HK-2 (cell line): Measurements from ENCODE around the gene SKP1.

Experiments used
- DNase-seq: peaks from one replicate; pipeline ENCODE4 v3.0.0-alpha.2; 2018; ENCODE audit not compliant: unreplicated experiment

Gene SKP1

DNA sequence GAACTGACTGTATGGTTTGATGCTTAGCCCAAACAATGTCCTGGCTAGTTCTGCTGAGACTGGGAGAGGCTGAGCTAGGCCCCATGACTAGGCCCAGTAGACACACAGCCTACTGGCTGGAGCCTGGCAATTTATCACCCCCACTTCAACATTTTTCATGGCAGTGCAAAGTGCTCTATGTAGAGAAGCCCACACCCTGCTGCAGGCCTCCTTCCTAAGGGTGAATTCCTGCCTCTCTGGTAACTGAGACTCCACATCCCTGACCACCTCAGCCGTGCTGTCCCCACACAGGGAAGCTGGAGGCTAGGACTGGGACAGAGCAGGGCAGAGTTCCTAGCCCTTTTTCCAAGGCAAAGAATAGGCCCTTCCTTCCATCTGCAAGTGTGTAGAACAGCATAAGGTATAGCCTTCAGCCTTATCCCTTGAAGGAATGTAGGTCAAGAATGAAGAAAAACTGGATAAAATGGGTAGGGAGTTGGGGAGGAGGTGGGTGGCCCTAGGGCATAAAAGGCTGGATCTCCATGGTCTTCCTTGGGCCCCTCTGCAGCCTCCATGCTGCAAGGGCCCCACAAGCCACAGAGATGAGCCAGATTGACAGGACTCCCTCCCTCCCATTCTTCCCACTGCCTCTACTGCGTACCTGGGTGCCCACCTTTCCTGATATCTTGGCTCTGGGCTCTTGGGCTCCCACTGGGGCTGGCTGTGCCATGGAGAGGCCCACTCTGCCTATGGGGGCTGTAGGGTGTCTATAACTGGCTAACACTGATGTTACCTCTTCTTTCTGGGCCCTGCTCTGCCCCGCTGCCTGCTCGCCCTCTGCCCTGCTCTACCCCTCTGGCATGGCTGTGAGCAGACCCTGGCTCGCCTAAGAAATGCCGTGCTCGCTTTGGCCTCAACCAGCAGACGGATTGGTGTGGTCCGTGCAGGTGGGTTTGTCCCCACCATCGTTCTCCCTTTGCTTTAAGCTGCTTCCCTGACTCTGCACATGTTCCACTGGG, 32.5 kb downstream of the SKP1 start:
- DNase-seq = no peak

DNA sequence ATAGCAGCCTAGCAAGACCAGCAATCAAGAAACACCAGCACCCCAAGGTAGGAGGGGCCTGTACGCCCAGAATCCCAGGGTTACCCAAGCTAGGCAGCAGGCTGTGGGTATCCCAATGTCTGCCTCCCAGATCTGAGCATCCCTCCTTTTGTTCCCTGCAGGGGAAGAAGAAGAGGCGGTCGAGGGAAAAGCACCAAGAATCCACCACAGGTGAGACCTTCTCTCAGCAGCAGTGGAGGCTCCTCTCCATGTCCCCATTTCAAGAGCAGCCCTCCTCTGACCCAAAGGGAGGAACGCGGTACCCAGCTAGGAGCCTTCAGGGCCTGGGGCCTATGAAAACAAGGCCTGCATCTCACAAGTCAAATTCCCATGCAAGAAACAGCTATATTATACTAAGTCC, 33.3 kb downstream of the SKP1 start:
- DNase-seq = no peak

DNA sequence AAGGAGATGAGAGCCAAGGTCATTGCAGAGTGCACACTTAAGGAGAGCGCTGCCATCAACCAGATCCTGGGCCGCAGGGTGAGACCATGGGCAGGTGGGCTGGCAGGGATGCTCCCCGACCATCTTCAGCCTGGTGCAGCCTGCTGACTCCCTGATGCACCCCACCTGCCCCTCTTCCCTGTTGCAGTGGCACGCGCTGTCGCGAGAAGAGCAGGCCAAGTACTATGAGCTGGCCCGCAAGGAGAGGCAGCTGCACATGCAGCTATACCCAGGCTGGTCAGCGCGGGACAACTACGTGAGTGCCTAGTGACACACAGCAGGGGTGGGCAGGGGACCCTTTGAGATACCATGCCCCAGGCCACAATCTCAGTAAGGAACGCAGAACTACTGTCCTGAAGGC, 33.9 kb downstream of the SKP1 start:
- DNase-seq = no peak

- no peak for DNase-seq
Observed at GRCh38 chr5:134142052-134142451, 34.7 kb downstream of the SKP1 start.

DNA sequence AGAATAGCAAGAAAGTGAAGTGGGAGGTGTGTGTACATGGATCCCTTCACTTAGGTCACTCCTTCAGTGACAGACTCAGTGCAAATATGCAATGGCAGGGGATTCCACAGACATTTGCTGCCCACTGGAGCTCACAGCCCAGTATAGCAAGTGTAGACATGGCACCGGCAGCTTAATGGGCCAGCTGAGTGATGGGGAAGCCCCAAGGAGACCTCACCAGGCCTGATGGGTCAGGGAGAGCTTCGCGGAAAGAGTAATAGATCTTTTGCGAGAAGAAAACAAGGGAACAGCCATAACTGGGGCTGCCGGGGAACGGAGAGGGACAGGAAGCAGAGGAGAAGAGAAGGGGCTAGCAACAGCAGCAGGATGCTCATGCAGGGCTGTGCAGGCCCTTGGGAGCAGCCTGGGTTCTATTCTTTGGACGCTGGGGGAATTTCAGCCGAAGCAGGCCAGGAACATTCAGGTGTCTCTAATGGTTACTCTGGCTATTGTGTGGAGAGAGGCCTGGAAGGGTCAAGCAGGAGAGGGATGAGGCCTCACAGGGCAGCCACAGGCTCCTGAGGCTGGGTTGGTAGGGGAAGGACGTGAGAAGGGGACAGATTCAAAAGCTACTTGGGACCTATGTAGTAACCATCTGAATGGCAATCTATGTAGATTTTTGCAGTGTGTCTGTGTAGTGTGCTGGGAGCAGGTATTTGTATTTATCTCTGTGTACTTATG, 35.3 kb downstream of the SKP1 start:
- DNase-seq = no peak

DNA sequence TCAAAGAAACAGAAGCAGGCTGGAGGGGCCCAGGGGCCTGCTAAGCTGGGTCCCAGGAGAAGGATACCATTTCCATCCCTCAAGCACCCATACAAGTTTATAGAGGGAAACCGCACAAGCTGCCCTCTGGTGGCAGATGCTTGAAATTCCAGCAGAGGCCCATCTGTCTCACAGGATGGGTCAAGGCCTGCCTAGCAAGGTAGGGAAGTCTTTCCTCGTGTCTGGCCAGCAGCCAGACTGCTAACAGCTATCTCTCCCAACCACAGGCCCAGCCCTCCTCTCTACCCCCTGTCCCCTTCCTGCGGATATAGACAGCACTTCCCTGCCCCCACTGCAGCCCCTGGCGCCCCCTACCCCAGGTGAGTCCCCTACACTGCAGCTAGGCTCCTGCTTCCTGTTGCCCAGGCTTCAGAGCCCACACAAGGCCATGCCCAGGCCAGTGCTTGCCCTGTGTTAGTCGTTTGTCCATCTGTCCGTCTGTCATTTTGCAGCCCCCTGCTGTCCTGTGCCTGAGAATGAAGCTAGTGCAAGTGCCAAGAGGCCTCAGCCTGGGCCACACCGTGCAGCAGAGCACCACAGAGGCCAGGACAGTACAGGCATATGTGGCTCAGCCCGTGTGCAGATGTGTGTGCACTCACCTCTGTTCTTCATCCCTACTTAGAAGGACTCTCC, 36.1 kb downstream of the SKP1 start:
- DNase-seq = peak; percentile 63

- no peak for DNase-seq
Observed at GRCh38 chr5:134139891-134140469, 36.8 kb downstream of the SKP1 start.

DNA sequence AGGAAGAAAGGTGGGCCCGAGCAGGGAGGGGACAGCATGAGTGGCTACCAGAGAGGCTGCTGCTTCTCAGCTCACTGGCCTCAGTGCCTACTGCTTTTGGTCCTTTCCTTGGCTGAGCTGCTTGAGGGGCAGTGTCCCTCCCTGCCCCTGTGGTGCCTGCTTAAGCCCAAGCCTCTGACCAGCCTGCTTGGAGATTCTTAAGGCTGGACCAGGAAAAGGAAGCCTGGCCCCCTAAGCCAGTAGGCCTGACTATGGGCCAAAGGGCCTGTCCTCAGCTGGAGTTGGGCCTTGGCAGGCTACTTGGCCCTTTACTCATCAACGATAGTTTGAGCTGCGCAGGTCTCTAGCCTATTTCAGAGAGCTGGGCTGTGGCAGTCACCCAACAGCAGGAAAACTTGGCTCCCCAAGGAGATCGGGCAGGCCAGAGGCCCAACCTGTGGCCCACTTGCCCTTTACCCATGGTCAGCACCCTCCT, 37.3 kb downstream of the SKP1 start:
- DNase-seq = no peak

DNA sequence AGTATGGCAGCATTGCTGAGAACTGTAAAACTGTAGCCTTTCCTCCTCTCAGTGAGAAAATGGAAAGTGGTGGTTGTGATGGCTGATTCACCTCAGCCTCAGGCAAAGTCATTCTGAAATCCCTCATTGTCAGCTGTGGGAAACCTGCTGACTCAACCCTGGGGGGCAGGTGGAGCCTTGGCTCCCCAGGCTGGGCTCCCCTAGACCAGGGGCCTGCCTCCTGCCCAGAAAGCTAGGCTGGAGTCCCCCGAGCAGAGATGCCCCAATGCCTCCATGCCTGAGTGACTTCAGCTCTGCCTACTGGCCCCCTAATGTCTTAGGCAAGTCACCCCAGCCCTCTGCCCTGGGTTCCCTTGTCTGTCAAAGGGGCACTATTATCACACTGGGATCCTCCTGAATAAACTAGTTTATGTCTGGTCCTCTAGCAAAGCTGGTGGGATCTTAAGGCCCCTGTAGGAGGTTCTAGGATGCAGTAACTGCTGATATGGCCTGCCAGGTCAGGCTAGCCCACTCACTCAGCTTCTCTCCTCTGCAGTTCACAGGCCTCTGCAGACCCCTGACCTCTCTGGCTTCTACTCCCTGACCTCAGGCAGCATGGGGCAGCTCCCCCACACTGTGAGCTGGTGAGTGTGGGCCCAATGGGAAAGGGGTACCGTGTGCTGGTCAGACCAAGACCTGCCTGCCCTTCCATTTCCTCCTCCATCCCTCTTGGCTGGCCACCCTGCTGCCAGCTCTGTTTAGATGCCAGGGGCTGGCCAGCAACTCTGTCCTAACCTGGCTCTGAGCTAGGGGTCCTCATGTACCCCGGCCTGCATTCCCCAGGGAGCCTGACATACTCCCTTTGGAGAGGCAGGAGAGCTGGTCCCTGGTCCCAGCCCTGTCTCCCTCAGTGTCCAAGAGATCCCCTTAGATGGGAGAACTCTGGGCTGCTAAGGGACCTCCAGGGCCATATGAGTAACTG, 38.1 kb downstream of the SKP1 start:
- DNase-seq = no peak

DNA sequence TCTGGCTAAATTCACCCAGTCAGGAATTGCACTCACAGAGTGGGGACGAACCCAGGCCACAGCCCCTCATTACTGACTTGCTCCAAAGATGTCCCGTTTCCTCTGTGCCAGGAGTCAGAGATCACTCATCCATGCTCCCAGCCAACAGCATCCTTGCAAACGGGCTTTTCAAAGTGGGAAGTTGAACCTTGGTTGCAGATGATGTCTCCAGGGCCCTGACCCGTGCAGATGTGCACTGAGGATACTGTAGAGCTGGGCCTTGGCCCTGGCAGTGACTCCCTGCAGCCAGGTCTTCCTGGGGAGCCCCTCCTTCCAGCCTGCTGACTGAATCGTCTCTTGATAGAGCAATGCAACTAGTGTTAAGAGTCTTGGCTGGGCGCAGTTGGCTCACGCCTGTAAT, 40.0 kb downstream of the SKP1 start:
- no peak for DNase-seq

- DNase-seq = no peak
Observed at GRCh38 chr5:134136221-134136631, 40.5 kb downstream of the SKP1 start.

GRCh38 chr5:134135091-134135655, 41.6 kb downstream of the SKP1 start:
- DNase-seq = no peak

DNA sequence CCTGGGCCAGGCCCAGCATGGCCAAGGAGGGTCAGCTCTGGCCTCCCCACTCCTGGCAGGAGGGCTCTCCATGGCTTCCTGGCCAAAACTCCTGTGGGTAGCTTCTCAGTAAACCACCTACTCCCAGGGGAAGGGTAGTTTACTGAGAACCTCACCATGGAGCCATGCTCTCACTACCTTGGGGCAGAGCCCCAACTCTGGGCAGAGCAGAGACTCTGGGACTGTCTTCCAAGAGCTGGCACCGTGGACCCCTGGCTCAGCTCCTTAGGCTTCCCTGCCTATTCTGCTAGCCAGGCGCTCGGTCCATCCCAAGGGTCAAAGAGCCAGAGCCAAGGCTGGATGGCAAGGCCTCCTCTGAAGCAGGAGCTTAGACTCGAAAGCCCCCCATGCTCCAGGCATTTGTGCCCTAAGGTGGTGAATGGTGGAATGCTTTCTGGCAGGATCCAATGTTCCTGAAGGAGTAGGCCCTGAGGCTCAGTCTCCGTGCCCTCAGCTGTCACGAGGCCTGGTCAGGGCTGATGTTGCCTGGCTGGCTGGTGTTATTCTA, 42.7 kb downstream of the SKP1 start:
- no peak for DNase-seq

DNA sequence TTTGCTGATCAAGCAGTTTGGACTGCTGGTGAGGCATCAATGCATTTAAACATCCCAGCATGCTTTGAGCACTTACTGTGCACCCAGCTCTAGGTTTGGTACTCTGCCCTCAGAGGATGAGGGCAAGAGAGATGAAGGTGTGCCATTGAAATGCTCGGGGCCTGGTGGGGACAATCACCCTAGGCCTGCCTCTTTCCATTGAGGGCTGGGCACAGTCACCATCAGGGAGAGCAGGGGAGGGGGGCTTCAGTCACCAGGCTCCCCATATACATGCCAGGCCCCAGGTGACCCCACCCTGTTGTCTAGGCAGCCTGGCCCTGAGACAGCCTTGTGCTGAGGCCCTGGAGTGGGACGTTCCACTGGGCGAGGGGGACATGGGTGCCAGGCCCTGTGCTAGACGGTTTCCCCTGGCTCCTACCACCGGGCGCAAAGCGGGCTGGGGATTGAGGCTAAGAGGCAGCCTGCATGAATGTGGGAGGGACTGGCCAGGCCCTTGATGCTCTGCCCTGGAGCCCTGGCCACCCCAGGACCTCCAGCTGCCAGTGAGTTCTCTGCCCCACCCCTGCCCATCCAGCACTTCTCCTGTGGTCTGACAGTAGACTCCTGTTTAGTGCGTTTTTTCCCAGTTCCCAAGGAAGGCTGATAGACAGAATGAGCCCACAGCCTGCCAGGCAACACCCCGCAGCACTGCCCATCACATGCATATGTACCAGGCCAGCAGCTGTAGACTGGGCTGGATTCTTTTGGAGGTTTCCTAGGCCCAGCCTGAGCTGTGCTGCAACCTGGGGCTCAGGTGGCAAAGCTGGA, 43.4 kb downstream of the SKP1 start:
- no peak for DNase-seq

- no peak for DNase-seq
Observed at GRCh38 chr5:134132372-134133187, 44.2 kb downstream of the SKP1 start.

GRCh38 chr5:134131578-134132350, 45.0 kb downstream of the SKP1 start:
- DNase-seq = no peak

- DNase-seq = no peak
Observed at GRCh38 chr5:134131165-134131564, 45.6 kb downstream of the SKP1 start.
